Stimulated activated CD4-positive, alpha-beta T cell treated with anti-CD3 and anti-CD28 coated beads, Interleukin-12 subunit alpha, Interleukin-12 subunit beta, amount 100 ng/mL, for 24 hours (primary cell): Measurements from ENCODE around the gene HMCN1.

Experiments used
- DNase-seq, 2 experiments: peaks; one replicate each; pipeline ENCODE4 v3.0.0-alpha.2; 2020; ENCODE audit warnings: low read depth in 2 of 2

HMCN1 gene

DNA sequence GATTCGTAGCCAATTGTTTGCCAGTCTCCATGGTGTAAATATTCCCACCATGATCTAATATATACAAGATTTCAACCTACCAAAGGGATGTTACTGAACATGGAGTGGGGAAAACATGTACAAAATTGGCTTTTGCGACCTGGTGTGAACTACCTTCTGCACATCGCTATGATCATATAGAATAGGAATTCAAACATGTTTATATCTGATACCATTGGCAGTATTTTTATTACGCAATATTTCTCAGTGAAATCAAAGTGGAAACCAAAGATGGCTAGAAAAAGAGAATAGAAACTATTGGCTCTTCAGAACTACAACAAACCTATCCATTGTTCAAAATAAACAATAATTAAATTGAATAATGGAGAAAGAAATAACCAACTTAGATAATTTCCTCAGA, 355.7 kb downstream of the HMCN1 start:
- no peak for DNase-seq

DNA sequence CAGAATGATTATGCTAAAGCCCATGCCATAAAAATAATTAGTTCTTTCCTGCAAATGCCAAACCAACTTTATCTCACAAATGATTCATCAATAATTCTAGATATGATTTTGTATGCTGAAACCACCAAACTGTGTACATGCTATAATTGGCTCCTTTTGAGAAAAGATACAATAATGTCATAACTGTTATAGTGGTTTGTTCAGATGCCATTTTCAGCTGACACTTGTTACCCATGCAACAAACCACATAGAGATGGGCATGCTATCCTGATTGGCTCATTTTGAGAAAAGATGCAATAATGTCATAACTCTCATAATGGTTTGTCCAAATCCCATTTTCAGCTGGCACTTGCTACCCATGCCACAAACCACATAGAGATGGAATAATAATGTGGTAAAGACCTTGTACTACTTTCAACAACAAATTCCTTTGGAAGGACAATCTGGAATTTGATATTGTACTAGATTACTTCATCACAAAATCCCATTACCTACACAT, 357.1 kb downstream of the HMCN1 start:
- DNase-seq = no peak

DNA sequence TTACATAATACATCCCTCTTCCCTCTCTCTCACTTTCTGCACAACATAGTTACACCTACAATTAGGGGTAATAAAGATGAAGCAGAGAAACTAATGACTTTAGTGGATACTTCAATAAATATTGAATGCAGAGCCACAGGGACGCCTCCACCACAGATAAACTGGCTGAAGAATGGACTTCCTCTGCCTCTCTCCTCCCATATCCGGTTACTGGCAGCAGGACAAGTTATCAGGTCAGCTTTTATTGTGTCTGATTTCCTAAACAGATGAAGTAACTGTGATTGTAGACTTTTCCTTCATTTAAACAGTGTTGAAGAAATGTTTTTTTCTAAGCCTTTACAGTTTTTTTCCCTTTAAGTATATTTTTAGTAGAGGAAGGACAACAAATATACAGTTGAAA, 359.2 kb downstream of the HMCN1 start:
- no peak for DNase-seq

DNA sequence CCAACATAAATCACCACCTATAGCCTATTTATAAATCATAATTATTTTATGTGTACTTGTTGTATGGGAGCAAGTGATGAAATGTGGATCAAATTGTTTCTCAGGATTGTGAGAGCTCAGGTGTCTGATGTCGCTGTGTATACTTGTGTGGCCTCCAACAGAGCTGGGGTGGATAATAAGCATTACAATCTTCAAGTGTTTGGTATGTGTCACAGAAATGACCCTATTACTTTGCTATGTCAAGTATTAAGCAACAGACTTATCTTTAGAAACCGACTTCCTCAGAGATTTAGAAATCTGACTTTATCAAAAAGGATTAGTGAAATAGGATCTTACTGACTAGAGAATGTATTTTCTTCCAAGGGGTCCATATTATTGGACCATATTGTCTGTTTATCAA, 360.0 kb downstream of the HMCN1 start:
- no peak for DNase-seq

DNA sequence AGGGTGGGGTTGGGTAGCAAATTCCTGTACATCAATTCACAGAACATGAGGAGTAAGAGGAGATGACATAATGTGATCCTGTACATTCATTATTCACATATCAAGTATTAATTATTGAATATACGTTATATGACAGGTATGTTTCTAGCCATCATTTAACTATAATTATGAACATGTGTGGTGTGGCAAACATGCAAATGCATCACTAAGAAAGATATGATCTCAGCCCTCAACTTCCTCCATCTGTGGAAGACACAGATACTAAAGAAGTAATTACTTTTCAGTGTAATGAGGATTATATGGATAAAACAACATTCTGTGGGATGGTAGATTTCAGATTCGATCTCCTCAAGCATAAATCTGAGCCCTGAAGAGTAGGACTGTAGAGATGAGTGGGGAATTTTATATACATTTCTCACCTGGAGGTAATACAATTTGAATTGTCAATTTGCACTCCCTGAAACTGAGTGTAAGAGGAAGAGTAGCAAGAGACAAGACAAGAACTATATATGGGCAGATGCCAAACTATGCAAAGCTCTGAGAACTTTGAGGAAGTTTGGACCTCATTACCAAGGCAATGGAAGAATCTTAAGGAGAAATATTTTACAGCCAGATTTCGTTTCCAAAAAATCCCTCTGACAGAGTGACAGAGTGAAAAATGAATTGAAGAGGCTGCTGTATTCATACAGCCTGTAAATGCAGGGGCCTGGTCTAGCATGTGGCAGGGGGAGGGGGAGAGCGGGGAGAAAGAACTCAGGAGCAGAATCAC, 365.3 kb downstream of the HMCN1 start:
- DNase-seq = no peak

DNA sequence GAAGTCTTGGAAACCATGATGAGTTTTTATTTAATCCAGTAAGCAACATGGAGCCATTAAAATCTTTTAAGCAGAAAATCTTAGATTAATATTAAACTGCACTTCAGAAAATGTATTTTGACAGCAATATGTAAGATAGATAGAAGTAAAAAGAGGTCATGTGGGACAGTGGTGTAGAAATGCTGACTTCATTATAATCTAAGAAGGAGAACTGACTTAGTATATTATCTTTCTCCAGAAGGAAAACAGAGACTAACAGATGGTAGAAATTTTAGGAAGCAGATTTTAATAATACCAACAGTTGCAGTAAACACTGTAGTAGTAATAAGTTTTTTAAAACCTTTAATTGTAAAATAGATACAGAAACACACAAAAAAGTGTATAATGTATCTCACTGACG, 367.9 kb downstream of the HMCN1 start:
- DNase-seq = no peak

DNA sequence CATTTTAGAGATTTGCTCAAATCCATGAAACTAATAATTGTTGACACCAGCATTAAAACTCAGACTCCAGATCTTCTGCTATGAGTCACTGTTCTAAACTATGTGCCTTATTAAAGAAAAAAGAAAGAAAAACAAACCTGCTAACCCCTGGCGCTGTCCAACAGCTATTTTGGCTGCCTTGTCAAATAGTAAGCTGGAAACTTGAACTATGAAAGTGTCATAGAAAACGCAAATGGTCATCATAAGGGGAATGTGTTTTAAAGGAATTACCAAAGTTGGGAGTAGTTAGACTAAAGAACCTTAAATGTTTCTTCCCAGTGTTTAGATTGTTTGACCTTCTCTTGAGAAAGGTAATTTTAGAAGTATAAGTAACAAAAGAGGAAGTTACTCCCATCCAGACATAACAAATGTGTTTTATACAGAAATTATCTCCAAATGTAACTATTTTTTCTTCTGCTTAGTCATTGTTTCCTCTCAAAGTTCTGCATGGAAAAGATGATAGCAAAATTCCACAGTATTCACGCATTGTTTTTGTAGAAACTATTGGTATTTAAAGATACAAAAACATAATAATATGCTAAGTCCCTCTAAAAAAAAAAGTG, 368.5 kb downstream of the HMCN1 start:
- no peak for DNase-seq

DNA sequence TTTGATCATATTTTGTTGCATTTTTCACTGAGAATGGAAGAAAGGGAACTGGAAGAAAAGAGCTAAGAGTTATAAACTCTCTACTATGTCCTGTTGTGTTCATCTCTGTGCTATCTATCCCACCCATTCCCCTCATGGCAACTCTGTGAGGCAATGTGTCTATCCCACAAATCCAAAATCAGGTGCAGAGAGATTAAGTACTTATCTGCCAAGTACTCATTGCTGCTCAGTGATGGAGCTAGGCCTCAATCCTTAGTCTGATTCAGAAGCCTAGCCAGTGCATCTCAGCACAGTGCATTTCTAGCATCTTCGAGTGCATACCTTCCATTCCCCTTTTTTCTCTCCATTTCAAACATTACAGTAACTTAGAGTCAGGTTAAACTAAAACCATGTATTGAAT, 370.3 kb downstream of the HMCN1 start:
- no peak for DNase-seq

DNA sequence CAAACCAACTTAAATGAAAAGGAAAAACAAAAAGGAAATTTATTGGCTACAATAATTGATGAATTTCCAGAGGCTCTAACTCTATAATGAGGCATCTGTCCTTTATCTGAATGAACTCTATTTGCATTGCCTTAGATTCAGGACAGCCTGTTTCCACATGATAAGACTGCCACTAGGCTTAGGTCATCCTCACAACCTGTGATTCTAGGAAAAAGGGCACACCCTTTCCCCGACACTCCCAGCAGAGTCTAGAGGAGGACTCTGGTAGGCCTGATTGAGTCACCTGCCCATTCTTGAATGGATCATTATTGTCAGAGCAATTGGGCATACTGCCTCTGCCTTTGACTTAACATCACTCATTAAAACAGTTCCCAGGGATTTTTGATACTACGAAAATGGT, 378.1 kb downstream of the HMCN1 start:
- no peak for DNase-seq

DNA sequence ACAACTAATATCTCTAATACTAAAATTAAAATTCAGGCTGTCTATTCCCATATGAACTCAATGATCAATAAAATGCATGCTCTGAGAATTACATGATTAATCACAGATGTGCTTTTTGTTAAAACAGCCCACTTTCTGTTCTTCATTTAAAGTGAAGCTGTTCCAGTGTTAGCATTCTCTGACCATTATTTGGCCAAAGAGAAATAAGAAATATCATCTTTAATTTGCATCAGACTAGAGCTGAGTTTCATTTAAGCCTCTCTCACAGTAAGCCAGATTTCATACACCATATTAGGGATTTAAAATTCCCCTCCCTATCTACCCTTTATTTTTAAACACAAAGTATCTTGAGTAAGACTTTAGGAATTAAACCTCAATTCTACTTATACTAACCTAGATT, 379.3 kb downstream of the HMCN1 start:
- DNase-seq = no peak

DNA sequence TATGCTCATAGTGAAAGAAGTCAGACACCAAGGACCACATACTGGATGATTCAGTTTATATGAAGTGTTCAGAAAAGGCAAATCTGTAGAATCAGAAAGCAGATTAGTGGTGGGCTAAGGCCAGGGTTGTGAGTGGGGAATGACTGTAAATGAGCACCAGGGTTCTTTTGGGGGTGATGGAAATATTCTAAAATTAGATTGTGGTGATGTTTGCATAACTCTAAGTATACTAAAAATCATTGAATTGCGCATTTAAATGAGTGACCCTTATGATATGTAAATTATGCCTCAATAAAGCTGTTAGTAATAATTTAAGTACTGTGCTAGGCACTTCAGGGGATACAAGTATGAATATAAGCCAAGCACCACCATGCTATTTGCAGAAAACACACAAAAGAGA, 384.5 kb downstream of the HMCN1 start:
- no peak for DNase-seq

DNA sequence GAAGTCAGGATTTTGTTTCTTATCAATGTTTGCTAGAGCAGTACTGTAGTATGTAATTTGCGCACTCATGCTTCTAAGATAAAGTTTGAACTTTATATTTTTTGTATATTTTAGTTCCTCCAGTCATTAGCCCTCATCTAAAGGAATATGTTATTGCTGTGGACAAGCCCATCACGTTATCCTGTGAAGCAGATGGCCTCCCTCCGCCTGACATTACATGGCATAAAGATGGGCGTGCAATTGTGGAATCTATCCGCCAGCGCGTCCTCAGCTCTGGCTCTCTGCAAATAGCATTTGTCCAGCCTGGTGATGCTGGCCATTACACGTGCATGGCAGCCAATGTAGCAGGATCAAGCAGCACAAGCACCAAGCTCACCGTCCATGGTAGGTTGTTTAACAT, 388.6 kb downstream of the HMCN1 start:
- no peak for DNase-seq

DNA sequence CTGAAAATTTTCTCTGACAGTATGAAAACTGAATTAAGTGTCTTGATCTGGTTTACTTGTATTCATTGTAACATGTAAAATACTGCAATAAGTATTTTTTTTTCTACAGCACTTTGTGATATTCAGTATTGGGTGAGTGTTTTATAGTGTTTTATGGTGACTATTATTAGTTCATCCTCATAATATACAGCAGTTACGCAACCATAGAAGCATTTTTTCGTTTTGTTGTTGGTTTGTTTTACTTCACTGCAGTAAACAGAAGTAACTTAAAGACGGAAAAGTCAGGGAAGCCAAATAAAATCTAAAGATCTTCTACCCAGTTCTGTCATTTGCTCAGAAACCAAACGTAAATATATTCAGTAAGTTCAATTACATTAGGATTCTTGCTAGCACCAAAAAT, 390.8 kb downstream of the HMCN1 start:
- no peak for DNase-seq

DNA sequence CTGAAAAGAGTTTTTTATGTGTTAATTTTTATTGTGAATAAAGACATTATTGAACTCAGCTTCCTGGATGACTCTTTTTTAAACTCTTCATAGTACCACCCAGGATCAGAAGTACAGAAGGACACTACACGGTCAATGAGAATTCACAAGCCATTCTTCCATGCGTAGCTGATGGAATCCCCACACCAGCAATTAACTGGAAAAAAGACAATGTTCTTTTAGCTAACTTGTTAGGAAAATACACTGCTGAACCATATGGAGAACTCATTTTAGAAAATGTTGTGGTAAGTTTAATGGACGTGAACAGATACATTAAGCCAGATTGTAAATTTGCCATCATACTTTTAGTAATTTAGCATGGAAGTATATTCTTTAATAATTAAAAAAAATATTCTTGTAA, 391.3 kb downstream of the HMCN1 start:
- DNase-seq = no peak

DNA sequence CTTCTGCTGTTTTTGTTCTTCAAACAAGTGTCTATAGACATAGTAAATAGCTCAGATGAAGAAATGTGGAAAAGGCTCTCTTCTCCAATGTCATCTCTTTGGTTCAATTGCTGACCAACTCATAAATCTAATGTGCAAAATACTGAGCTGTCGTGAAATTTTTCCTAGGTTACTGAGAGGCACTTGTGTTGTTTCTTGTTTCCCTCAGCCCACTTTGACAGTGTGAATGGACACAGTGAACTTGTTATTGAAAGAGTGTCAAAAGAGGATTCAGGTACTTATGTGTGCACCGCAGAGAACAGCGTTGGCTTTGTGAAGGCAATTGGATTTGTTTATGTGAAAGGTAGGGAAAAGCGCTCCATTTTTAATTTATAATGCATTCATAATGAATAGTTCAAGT, 395.6 kb downstream of the HMCN1 start:
- no peak for DNase-seq

DNA sequence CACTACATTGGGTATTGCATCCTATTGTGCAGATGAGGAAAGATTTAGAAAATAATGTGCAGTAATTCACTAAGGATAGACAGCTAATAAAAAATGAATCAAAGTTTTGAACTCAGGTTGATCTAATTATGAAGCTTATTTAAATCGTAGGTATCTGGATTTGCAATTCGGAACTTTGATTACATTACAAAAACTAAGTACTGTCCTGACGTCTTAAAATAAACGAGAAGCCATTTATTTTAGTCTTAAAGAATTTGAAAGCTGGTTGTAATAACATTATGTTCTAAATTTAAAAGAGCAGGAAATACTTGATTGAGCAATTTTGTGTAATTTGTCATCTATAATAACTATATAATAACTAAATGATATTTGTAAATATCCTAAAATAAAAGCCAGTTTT, 404.9 kb downstream of the HMCN1 start:
- no peak for DNase-seq

DNA sequence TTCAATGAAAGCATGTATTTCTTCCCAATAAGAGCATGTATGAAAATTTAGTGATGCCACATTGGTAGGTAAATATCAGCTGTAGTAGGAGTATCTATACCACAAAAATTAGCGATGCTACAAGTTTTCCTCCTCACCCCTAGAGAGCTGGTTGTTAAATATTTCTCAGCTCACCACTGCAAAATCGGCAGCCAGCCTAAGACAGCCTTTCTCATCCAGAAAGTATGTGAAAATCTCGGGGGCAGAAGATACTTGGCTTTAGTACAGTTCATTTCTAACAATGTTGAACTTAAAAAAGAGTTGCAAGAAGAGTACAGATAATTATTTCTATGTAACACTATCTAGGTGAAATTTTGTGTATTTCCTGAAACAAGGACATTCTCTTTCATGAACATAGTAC, 405.5 kb downstream of the HMCN1 start:
- DNase-seq = no peak

DNA sequence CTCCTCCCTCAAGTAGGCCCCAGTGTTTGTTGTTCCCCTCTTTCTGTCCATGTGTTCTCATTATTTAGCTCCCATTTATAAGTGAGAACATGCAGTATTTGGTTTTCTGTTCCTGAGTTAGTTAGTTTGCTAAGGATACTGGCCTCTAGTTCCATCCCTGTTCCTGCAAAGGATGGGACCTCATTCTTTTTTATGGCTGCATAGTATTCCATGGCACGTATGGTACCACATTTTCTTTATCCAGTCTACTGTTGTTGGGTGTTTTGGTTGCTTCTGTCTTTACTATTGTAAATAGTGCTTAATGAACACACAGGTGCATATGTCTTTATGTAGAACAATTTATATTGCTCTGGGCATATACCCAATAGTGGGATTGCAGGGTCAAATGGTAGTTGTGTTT, 408.0 kb downstream of the HMCN1 start:
- DNase-seq = no peak

DNA sequence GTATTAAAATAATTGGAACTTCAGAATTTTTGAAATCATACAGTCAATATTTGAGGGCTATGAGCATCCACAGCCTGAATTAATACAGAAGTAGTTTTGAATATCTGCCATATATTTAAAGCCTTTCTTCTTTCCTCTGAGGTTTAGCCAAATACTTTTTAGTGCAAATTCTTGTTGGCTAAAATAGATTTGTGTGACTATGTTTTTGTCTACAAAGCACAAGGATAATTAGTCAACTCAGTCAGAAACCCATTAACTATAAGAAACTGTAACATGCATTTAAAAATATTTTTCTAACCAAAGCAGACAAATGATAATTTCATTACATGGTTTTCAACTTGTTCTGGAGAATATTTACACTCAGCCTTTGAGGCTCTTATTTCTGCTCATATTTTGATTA, 408.7 kb downstream of the HMCN1 start:
- no peak for DNase-seq

DNA sequence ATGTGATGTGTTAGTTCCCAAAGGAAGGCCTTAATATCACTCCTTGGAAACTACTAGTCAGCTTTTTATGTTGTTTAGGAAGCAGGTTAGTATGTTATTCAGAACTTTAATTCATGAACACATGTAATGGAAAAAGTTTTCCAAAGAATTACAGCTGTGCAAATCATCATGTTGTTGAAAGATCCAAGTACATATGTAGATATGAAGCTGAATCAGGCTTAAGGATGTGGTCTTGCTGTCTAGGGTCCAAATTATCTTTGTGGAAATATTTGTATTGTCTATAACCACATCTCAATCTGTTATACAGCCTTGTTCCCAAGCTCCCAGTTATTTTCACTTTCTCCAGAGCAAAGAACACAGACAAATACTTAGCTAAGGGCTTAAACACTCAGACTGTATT, 409.3 kb downstream of the HMCN1 start:
- no peak for DNase-seq

DNA sequence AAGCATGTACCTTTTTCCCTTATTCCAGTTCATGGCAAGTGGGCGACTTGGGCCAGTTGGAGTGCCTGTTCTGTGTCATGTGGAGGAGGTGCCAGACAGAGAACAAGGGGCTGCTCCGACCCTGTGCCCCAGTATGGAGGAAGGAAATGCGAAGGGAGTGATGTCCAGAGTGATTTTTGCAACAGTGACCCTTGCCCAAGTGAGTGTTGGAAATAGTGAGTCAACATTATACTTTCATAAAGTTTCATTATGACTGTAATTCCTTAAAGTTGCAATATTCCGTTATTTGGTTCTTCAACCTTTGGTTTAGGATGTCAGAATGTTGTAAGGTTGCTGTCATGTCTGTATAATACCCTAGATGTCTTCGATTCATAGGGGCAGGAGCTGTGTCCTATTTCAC, 410.3 kb downstream of the HMCN1 start:
- DNase-seq = no peak

DNA sequence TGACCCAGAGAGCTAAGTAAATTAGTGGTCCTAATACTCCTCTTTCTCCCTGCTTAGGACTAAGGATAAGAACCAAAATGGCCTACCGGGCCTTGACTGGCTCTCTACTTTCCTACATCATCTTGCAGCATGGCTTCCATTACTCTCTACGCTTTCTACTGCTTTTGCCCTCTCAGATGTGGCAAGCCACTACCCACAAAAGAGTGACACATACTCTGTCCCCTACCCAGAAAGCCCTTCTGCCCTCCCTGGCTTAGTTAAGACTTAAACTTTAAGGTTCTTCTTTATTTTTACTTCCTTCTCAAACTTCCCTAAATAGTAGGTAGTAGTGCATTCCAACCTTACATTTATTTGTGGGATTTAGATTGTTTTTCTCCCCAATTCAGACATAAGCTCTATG, 412.8 kb downstream of the HMCN1 start:
- DNase-seq = no peak

DNA sequence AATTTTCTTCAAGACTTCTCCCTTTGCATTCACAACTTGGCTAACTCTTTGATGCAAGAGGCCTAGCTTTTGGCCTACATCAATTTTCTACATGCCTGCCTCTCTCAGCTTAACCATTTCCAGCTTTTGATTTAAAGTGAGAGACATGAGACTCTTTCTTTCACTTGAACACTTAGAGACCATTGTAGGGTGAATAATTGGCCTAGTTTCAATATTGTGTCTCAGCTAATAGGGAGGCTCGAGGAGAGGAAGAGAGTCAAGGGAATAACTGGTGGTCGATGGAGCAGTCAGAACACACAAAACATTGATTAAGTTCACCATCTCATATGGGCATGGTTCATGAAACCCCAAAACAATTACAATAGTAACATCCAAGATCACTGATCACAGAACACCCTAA, 415.4 kb downstream of the HMCN1 start:
- DNase-seq = no peak

DNA sequence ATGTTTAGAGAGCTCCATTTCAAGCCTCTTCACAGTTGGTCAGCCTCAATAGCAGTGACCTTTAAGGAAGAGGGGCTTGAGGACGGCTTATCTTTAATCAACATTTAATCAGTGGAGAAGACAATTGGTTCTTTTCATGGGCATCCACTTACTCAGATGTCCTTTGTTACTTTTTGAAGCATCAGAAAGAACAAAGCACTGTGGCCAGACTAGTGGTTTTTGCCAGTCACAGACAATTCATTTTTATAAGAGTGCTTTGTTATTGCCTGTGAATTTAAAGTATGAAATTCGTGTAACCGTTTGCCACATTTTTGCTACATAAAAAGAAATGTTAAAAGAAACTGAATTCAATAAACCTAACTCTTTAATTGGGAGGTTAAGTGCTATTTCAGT, 418.0 kb downstream of the HMCN1 start:
- no peak for DNase-seq
